Stimulated activated CD4-positive, alpha-beta T cell treated with anti-CD3 and anti-CD28 coated beads, Interleukin-12 subunit alpha, Interleukin-12 subunit beta, amount 100 ng/mL, for 24 hours (primary cell): ENCODE data around the gene BNIP5.
"Not testable (repeated sequence)": the region's sequence is repeated elsewhere in the genome, so short reads cannot be mapped to it uniquely, and the experiment has no call there.

Experiments
- DNase-seq, 2 experiments: peaks; one replicate each; pipeline ENCODE4 v3.0.0-alpha.2; 2020; ENCODE audit warnings: low read depth in 2 of 2

Gene BNIP5

DNA sequence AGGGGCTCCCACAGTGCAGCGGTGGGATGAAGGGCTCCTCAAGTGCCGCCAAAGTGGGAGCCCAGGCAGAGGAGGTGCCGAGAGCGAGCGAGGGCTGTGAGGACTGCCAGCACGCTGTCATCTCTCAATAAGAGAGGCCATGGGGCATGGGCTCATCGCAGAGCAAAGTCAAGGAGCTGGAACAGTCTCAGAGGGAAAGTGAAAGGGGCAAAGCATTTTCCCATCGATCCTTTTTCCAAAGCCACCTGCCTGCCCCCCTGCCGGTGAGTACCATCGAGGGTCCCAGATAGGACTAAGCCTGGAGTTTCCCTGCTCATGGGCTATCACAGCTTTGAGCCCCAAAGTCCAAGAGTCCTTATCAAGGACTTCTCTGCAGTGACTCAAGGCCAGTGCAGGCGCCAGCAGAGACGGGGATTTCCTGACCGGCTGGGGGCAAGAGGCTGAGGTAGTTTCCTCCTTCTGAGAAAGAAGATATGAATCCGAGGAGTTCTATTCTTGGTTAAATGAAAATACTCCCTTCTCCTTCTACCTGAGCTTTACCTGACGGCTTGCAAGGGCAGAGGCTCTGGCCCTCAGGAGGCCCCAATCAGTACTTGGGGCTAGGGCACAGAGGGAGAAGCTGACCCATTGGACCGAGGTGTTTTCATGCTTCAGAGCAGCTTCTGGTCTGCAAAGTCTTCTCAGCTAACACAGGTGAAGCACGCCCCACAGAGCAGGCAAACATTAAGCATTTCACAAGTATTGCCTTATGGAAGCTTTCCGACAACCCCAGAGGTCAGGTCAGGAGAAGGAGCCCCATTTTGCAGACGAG lies 28.2 kb upstream of the BNIP5 start:
- no peak for DNase-seq

DNA sequence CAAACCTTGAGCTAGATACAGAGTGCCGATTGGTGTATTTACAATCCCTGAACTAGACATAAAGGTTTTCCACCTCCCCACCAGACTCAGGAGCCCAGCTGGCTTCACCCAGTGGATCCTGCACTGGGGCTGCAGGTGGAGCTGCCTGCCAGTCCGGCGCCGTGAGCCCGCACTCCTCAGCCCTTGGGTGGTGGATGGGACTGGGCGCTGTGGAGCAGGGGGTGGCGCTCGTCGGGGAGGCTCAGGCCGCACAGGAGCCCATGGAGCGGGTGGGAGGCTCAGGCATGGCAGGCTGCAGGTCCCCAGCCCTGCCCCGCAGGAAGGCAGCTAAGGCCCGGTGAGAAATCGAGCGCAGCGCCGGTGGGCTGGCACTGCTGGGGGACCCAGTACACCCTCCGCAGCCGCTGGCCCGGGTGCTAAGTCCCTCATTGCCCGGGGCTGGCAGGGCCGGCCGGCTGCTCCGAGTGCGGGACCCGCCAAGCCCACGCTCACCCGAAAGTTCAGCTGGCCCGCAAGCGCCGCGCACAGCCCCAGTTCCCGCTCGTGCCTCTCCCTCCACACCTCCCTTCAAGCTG lies 27.5 kb upstream of the BNIP5 start:
- not testable (repeated sequence) for DNase-seq

DNA sequence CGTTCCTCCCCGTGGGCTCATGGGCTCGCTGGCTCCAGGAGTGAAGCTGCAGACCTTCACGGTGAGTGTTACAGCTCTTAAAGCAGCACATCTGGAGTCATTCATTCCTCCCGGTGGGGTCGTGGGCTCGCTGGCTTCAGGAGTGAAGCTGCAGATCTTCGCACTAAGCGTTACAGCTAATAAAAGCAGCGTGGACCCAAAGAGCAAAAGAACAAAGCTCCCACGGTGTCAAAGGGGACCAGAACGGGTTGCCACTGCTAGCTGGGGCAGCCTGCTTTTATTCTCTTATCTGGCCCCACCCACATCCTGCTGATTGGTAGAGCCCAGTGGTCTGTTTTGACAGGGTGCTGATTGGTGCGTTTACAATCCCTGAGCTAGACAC lies 26.7 kb upstream of the BNIP5 start:
- DNase-seq = not testable (repeated sequence)

DNA sequence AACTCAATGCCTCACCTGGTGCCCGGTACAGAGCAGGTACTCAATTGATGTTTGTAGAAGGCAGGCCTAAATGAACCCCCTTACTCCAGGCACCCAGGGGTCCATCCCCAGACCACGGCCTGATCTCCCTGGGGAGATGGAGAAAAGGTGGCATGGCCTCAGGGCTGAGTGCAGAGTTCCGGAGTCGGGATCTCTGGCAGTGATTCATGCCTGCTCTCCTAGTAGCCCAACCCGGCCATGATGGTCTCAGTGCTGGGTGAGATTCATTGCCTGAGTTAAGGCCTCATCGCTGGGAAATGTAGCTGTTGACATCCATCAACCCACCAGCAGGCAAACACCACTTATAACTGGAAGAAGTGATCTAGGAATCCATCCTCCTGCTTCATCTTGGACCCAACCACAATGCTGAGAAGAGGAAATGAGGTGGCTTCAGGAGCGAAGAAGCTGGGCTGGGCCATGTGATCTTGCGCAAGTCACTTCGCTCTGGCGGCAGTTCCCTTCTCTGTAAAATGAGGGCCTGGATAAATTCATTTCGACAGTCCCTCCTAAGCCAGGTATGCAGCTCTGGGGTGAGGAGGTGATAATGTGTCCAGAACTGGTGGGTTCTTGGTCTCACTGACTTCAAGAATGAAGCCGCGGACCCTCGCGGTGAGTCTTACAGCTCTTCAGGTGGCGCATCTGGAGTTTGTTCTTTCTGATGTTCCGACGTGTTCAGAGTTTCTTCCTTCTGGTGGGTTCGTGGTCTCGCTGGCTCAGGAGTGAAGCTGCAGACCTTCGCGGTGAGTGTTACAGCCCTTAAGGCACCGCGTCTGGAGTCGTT lies 26.1 kb upstream of the BNIP5 start:
- no peak for DNase-seq

DNA sequence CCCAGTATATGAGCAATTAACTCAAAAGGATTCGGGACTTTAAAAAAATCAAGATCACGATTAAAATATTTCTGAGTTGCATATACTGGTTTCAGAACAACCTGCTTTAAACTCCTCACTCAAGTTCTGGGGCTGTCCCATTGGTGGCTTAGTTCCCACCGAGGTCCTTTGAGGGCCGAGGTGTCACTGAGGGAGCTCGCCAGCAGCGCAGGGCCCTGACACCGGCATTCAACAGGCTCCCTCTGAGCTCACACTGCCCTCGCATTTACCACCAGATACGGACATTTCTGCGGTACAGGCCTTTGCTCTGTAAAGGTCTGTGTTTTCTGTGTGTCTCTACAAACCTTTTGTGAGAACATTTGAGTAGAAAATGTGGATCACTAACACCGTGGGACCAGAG lies 24.4 kb upstream of the BNIP5 start:
- no peak for DNase-seq

DNA sequence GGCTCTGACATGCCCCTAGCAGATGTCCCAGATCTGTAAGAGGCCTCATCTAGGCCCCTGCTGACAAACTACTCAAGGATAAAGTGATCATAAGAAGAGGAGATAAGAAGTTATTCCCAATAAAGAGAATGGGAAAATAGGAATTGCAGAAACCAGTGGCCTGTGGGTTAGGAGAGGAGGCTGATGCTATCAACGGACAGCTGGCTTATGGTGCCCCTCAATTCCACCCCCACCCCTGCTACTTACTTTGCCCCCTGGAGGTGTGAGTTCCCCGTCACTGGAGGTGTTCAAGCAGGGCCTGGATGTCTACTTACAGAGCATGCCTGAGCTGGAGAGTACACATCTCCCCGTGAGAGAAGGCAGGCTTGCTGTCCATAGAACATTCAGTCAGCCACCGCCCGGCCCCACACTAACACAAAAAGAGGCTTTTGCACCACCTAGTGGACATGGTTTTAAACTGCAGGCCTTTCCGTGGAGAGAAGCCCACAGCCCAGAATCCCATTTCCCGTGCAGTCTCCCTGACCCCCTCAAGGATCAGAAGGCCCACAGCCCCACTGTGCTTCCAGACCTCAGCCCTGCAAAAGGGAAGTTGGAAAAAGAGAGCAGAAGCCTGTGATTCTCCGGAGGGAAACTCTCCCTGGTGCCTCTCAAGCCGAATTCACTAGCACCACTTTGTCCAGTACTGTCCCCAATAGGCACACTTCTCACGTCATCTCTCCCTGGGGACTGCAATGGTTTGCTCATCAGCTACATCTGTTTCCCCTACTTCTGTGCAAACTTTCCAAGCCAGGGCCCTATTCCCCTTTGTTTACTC lies 23.8 kb upstream of the BNIP5 start:
- DNase-seq = peak; percentile 52 to 67

DNA sequence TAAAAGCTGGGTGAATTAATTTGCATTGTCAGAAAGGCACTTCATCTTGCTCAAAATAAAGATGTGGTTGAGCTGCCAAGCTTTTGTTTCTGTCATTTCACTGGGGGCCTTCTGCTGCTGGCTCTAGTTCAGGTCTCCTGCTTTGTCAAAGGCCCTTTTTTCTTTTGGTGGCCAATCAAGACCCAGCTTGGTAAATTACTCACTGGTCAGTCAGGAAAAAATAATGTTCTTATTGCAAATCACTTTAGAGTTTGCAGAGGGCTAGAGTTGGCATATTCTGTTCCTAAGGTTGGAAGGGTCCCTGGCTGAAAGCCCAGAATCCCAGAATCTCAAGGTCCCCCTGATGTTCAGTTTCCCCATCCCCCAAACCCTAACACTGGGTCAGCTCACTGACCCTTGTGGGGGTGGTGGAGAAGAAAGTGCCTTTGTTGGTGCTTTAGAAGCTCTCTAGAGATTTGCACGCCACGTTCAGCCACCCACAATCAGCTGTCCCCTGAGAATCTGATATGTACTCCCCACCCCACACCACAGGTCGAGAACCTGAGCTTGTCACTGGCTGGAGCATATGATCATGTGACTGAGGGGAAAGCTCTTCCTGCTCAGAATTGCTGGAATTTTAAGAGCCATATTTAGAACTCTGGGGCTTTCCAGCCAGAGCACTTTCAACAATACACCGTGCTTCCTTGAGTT lies 21.7 kb upstream of the BNIP5 start:
- DNase-seq = no peak

DNA sequence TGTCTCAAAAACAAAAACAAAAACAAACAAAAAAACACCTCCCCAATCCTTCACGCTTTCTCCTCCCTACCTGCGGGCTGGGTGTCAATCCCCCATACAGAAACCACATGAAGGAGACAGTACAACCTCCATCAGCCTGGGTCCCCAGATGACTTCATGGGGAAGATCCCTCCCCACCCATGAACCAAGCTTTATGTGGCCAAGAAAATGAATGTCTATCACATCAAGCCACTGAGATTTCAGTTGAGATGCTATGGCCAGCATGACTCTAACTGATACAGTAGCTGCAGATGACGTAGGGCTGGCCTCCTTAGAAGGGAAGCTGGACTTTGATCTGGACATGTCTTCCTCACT lies 21.2 kb upstream of the BNIP5 start:
- no peak for DNase-seq

DNA sequence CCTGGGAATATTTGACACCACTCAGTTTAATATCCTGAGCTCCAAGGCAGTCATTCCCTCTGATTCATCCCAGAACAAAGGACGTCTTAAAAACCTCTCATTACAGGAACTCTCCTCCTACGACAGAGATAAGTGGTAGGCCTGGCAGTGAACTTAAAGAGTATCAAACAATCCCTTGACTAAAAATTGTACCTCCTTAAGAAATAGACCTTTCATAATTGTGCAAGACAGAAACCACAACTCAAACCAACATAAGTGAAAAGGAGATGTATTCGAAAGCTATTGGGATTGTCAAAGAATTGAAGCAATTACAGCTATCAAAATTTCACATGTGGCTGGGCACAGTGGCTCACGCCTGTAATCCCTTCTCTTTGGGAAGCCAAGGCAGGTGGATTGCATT lies 19.1 kb upstream of the BNIP5 start:
- no peak for DNase-seq

DNA sequence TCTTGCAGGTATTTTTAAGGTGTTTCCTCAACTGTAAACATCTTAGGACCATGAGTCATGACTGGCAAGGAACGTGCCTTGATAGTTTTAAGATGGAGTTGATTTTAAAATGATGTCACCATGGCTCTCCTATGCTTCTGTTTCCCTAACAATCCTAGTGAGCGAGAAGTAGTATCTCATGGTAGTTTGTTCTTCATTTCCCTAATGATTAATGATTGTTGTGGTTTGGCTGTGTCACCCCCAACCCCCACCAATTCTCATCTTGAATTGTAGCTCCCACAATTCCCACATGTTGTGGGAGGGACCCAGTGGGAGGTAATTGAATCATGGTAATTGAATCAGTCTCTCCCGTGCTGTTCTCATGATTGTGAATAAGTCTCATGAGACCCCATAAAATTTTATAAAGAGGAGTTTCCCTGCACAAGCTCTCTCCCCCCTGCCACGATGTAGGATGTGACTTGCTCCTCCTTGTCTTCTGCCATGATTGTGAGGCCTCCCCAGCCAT lies 16.8 kb upstream of the BNIP5 start:
- no peak for DNase-seq

DNA sequence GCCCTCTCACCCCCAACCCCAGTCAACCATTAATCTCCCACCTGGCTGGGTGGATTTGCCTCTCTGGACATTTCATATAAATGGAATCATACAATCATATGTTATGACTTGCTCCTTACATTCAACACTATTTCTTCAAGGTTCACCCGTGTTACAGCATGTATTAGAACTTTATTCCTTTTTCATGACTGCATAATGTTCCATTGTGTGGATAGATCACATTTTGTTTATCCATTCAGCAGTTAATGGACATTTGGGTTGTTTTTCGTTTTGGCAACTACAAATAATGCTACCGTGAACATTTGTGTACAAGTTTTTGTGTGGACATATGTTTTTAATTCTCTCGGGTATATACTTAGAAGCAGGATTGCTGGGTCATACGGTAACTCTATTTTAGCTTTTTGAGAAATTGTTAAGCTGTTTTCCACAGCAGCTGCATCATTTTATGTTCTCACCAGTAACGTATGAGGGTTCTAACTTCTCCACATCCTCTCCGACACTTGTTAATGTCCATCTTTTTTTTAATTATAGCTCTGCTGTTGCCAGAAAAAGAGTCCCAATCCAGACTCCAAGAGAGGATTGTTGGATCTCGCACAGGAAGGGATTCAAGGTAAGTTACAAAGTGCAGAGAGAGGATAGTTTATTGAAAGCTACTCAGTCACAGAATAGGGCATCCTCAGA lies 15.9 kb upstream of the BNIP5 start:
- DNase-seq = no peak

DNA sequence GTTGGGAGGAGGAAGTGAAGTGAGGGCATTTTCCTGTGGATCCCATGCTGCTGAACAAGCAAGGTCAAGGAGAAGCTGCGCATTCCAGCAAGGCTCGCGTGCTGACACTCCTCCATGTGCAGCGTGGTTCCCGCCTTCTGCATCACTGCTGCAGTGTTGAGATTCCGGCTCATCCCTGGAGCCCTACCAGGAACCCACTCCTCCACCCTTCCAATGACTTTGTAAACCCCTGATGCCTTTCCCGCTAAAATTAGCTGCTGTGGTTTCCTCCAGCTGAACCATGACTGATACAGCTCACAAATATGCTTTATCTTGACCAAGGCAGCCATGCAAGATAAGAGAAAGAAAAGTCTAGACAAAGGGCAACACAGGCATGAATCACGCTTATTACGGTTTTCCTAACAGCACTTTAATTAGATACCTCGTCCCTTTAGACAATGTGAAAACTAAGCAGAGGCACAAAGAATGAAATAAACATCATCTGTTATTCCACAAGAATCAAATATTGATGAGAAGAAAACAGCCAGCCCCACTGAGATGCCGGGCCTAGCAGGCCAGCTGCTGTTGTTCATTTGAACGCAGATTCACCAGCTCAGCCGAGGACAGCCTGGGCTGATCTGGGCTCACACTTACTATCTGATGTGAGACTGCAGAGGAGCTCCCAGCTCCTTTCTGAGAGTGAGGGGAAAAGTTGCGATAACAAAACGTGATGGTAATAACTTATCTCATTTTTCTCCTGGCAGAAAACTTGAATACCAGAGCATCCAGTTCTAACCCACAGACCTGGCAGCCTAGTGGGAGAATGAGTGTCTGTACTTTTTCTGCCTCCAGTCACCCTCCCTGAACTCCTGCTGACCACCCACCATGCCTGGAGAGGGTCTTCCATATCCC lies 14.2 kb upstream of the BNIP5 start:
- DNase-seq = no peak

DNA sequence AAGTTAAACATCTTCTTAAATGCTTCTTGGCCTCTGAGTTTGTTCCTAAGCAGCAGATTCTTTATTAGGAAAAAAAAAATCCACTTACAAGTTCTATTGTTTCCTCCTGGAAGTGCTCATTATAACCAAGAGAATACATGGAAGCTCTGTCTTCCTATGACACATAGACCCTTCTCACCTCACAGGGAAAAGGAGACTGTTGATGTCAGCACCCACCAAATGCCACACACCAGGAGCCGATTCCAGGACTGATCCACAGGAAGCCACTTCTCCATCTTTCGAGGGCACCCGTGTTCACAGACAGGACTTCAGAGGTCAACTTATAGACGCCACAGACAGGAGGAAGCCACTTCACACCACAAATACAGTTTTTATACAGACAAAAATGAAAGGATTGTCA lies 13.4 kb upstream of the BNIP5 start:
- no peak for DNase-seq

DNA sequence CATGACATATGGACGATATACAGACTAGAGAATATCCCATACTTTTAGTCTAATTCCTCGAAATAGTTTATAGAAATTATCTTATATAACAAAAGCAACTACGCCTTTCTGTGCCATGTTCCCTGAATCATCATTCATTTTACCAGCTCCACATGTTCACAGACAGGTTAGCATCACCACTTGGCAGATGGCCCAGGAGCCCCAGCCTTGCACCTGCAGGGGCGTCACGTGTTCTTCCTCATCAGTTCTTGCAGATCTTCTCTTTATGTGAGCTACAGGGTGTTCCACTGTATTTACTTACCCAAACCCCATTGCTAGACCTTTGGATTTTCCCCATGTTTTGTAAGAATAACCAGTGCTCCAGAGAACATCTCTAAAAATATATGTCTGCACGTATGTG lies 12.6 kb upstream of the BNIP5 start:
- no peak for DNase-seq

DNA sequence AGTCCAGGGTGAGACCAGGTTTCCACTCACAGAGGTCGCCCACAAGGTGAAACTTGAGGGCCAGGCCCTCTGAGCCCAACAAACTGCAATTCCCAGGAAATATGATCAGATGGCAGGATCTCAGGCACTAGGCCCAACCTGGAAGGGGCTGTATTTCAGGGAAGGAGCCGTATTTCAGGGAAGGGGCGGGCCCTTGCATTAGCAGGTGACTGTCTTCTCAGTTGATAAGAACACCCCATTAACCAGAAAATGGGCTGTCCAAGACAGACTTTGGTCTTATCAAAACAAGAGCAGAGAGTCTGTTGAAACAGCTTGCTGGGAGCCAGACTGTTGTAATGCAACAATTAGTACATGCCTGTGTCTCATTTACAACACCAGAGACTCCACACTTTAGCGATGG lies 10.9 kb upstream of the BNIP5 start:
- DNase-seq = no peak

DNA sequence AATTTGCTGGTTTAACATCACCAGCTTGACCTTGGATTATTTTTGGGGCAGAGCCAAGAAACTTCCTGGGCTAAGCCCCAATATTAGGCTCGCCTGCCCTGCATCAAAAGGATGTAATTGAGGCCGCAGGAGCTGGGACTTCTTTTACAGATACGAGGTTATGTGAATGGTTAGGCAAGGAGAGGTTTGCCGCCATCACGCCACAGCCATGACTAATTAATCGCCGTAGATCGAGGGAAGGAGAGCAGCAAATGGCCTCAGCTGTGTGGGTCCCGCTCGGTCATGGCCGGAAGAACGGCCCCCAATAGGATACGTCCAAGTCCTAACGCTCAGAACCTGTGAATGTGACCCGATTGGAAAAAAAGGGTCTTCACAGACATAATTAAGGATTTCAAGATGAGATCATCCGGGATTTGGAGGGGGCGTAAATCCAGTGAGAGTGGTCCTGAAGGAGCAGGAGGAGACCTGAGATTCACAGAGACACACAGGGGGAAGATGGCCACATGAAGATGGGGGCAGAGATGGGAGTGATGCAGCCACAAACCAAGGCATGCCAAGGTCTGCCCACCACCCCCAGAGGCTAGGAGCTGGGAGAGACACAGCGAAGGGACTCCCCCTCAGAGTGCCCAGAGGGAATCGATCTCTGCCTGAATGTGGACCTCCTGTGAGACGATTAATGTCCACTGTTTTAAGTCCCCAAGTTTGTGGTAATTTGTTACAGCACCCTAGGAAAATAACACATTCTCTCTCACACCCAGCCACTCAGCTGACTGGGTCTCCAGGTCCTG lies 10.0 kb upstream of the BNIP5 start:
- DNase-seq = no peak

DNA sequence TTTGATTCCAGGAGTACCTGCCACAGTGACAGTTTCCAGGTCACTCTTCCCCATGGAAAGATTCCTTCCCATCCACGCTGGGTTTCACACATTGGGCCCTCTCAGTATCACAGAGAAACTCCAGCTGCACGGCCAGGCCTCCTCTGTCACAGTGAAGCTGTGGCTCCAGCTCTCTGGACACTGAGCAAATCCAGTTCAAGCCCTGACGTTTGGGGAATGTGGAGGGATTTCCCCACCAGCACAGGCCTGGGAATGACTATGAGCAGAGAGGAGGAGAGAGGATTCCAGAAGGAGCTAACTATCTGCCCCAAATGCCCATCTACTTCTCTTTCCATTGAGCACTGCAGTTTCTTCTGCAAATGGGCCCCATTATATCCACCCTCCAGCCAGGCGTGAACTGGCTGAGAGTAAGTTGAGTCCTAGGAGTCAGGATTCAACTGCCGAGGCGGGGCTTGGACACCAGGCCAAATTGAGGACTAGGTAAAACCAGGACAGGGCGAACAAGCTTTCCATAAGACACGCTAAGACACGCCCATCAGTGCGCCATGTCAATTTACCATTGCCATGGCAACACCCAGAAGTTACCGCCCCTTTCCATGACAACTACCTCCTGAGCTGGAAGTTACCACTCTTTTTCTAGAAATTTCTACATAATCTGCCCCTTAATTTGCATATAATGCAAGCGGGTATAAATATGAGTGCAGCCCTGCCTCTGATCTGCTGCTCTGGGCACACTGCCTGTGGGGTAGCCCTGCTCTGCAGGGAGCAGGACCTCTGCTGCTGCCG lies 9.2 kb upstream of the BNIP5 start:
- no peak for DNase-seq

DNA sequence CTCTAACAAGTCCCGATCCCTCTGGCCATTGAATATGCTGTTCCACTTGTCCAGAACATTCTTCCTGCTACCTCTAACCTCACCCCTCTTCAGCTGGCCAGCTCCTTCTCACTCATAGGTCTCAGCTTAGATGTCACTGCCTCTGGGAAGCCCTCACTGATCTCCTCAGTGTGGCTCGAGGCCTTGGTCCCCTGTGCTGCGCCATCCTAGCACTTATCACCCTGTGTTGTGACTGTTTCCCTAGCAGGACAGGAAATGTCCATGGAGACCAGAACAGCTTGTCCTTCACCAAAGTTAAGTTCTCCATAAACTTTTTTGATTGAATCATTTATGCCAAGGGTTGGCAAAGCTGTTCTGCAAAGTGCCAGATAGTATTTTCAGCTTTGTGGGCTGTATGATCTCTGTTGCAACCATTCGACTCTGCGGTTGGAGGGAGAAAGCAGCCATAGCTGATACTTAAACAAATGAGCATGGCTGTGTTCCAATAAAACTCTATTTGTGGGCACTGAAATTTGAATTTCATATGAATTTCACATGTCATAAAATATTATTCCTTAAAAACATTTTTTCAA lies 6.5 kb upstream of the BNIP5 start:
- DNase-seq = no peak
